Measurements from ENCODE around the gene DLGAP1. TPM values are rescaled to one million over a fixed set of nuclear protein-coding genes. Genes with fewer than 3 reads are reported as not detected.
A peak's percentile ranks its signal among the peaks of the same experiment; 100 is the strongest.
"Not testable (repeated sequence)": the region's sequence is repeated elsewhere in the genome, so short reads cannot be mapped to it uniquely, and the experiment has no call there.

Gene DLGAP1
- total and polyA plus RNA-seq, 2 of the 4 experiments (the other 2 are of a cell fraction): under 0.01 to 0.09 TPM

- peak; percentile 24; the same call in 1 of the 2 replicates for TF ChIP-seq FOS (IDR thresholded peaks at IDR 0.05; ENCODE audit: low read depth, low read length)
- H3K9me1 ChIP-seq (ENCODE audit: insufficient read depth, low read length); H3K4me2 ChIP-seq (ENCODE audit: low read depth, low read length); H4K20me1 ChIP-seq (ENCODE audit: insufficient read depth, low read length); H2BK5ac ChIP-seq (ENCODE audit: low read depth, low read length, poor library complexity, severe bottlenecking); H3K4me1 ChIP-seq (ENCODE audit: control insufficient read depth, insufficient read depth, low read length); intact Hi-C loops (cut with micrococcal nuclease); H3K9me3 ChIP-seq (ENCODE audit: control insufficient read depth, insufficient read depth, low read length); H2AK9ac ChIP-seq (replicated peaks; ENCODE audit: low read depth, low read length, poor library complexity); in situ Hi-C loops (cut with MboI; ENCODE audit: low sequenced_read_pairs); H3K36me3 ChIP-seq (ENCODE audit: control insufficient read depth, insufficient read depth, low read length); H3K4me3 ChIP-seq (ENCODE audit: insufficient read depth, low read depth, low read length); H3K9ac ChIP-seq (ENCODE audit: low read depth, low read length); H3K79me1 ChIP-seq (ENCODE audit: low read depth in 1 of 2, low read length in 2 of 2); dilution Hi-C loops (cut with HindIII; ENCODE audit: low sequenced_read_pairs, unreplicated experiment); H3K23ac ChIP-seq (ENCODE audit: low read depth, low read length); H2AFZ ChIP-seq (replicated peaks; ENCODE audit: low read length, poor library complexity); H3K56ac ChIP-seq (ENCODE audit: extremely low read depth, insufficient read depth, low read length); H3K27me3 ChIP-seq (ENCODE audit: control insufficient read depth, insufficient read depth, low read length); BruUV-seq (replicated peaks); H2BK15ac ChIP-seq (ENCODE audit: low read depth, low read length): not testable (repeated sequence)
- Histone ChIP-seq H2AK5ac (ENCODE audit: low read depth, low read length) (peak overlapping the region; percentile 88), H3K4ac (ENCODE audit: low read depth, low read length) (peak overlapping the region; percentile 44), H2BK20ac (ENCODE audit: low read depth, low read length) (peak overlapping the region; percentile 62; the same call in 1 of the 2 replicates), H3K18ac (ENCODE audit: low read depth, low read length) (peak overlapping the region; percentile 90; the same call in 1 of the 2 replicates), H4K8ac (ENCODE audit: low read depth in 2 of 2, low read length in 2 of 2) (peak overlapping the region in 1 of 2 experiments; percentile 39; a peak in 1 of 4 replicates), H2BK120ac (ENCODE audit: low read depth, low read length) (peak overlapping the region; percentile 65), H4K5ac (ENCODE audit: low read depth, low read length) (peak overlapping the region; percentile 78; the same call in 1 of the 2 replicates), H3K27ac (ENCODE audit: insufficient read depth, low read length) (peak overlapping the region; percentile 46; the same call in 1 of the 2 replicates), H4K91ac (ENCODE audit: insufficient read depth, low read depth, low read length) (peak overlapping the region; percentile 29; the same call in 1 of the 2 replicates), H3K14ac (replicated peaks; ENCODE audit: low read depth, low read length) (0 out of 2 replicates have a peak overlapping the region, but pooled peaks have one; percentile 35)
- CTCF ChIA-PET: interaction anchor here (1.6 kb wide), 1 partner anchor 11 kb away, joined by 4 read pairs; no protein-coding TSS in a partner anchor
- POLR2A ChIA-PET (ENCODE audit: unreplicated experiment): interaction anchor here (0.5 kb wide), 1 partner anchor 27 kb away, joined by 7 read pairs; no protein-coding TSS in a partner anchor
- 33% methylated on average over 2 of the region's 7 CpGs; no CpG with 5 or more reads in 1 of the 2 experiments for WGBS, 2 experiments (ENCODE audit: extremely low coverage in 2 of 2, insufficient read length in 1 of 2)
- peak; percentile 36 for ATAC-seq (ENCODE audit: low read depth)
- peak; percentile 59 for DNase-seq
These were observed 871.8 kb downstream of the DLGAP1 start for GRCh38 chr18:3583106-3583872.
